Femur (tissue), 1 donor: Measurements from ENCODE around the gene VGLL2.

Source experiments
- DNase-seq: peaks from one replicate; pipeline ENCODE4 v3.0.0-alpha.2; 2017

The VGLL2 gene

DNA sequence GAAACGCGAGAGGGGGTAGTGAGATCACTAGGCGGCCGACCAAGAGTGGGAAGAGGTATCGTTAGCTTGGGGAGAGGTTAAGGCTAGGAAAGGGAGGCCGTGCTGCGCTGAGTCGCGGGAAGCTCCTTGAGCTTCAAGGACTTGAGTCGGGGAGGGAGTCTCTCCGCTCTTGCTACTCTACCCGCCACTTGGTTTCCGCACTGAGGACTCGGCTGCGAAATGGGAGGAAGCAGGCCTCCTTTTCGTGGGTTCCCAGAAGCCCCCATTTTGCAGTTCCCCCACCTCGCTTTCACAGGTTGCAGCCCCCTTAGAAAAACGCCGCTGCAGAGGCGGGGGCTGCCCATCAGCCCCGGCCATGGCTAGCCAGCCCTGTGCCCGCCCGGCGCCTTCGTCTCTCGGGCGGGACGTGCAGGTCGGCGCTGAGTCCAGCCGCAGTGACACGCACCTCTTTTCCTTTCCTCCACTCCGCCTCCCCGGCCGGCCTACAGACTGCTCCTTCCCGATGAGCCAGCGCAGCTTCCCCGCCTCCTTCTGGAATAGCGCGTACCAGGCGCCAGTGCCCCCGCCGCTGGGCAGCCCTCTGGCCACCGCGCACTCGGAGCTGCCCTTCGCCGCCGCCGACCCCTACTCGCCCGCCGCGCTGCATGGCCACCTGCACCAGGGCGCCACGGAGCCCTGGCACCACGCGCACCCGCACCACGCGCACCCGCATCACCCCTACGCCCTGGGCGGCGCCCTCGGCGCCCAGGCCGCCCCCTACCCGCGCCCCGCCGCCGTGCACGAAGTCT is 4.9 kb downstream of the VGLL2 start:
- DNase-seq, result no peak

DNA sequence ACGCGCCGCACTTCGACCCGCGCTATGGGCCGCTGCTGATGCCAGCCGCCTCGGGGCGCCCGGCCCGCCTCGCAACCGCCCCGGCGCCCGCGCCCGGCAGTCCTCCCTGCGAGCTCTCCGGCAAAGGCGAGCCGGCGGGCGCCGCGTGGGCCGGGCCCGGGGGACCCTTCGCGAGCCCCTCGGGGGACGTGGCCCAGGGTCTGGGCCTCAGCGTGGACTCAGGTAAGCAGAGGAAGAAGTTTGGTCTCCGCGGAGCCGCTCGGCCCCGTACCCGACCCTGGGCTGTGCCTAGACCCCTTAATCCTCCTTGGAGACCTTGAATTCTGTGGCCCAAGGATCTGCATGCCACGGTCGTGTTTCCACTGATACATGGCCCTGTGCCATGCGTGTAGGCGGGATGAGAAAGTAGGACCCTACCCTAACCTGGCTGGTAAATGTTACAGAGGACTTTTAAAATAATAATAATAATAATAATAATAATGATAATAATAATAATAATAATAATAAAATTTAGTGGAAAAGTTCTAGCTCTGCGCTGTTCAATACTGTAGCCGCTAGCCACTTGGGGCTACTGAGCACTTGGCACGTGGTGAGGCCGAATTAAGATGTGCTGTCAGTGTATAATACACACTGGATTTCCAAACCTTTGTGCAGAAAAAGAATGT is 5.6 kb downstream of the VGLL2 start:
- no peak for DNase-seq

DNA sequence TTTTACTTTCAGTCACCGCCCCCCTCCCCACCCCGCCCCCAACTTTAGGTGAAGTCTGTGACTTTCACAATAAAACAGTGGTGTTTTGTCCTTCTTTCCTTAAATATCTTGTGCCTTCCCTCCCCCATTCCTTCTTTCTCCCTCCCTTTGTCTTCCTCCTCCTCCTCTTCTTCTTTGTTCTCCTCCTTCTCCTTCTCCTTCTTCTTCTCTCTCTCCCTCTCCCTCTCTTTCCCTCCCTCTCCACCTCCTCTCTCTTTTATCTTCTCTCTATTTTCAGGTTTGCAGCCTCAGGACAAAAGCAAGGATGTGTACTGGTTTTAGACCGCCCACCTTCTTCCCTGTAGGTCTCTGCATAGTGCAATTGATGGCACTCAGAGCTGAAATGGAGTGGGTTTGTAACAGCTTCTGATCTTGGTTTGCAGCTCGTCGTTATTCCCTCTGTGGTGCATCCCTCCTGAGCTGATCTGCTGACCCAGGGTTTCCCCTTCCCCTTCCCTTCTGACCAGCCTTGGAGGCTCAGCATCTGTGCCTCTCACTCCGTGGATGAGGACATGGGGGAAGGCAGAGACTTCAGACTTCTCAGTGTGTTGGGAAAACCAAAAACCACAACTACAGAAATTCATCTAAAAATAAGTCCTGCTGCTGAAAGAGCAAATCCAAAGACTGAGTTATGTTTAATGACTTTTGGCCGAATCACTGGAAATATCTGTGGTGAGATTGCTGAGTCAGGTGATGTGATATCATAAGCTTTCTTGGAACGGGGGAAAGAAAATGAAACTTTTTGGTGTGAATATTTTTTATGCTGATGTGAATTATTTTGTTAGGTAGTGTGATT is 6.9 kb downstream of the VGLL2 start:
- DNase-seq, result no peak

DNA sequence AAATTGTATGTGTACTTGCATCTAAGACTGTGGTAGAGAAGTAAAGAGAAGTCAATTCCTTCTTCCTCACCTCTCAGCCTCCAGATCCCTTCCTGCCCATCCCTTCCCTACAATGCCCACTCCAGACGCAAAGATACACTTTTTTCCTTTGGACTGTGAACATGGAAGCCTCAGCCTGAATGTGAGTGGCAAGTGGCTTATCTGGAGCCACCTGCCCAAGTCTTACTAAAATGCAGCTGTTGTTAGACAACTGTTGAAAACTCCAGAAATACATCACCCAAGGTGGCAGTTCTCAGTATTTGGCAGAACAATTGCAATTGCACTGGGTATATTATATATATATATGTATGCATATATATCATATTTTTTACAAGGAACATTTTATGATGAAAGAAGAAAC is 7.5 kb downstream of the VGLL2 start:
- DNase-seq, result no peak

DNA sequence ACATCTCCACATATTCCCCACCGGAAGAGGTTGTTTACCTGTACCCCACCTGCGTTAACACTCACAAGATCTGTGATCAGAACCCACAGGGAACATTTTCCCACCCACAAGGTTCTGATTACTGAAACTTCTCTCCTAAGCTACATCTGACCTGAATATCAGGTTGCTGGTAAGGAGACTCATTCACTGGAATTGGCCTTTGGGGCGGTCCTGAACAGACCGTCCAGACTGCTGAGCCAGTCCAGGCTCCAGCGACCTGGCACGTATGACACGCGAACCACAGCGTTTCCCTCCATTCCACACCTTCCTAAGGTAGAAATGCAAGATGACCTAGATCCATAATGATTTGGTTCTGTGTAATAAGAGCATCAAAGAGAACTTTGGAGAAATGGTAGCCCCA is 9.8 kb downstream of the VGLL2 start:
- DNase-seq, result no peak

DNA sequence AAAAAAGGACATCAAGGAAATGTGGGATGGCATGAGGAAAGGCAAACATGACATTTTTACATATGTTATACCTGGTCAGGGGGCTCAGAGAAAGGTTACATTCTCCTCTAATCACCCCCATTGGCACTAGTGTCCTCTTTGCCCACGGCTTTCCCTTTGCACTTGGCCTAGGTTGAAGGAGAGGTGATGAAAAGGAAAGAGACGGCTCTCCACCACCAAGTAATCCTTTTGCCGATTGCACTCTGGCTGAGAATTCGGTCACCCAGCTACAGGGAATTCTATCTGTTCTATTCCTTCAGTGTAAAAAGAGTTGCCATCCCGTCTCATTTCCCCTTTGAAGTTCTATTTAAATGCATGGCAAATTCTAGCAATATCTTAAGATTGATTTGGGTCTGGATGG is 10.4 kb downstream of the VGLL2 start:
- no peak for DNase-seq

DNA sequence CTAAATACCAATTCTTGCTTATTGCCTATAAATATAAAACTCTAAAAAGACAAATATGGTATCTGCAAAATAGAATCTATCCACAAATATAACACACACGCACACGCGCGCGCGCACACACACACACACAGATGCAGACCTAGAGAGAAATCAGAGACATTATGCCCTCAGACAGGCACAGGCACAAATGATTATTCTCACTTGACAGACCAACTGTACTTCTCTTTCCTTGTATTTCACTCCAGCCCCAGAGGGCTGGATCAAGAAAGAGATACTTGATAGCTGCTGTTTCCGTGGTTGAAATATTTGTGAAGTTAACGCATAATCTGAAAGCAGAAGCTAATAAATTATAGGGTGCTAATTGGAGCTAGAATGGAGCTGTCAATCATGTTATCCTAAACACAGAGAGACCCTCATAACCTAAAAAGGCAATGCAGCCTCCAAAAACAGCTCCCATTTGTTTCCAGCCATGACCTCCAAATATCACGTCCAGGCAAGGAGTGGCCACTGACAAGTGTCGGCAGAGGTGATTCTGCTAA is 11.5 kb downstream of the VGLL2 start:
- no peak for DNase-seq

- no peak for DNase-seq
Measured at GRCh38 chr6:117280922-117281321, 15.6 kb downstream of the VGLL2 start.

GRCh38 chr6:117288083-117288715 is 22.8 kb downstream of the VGLL2 start:
- DNase-seq, result no peak

- no peak for DNase-seq
Measured at GRCh38 chr6:117290173-117290846, 25.0 kb downstream of the VGLL2 start.

GRCh38 chr6:117298941-117299340 is 33.6 kb downstream of the VGLL2 start:
- no peak for DNase-seq

- no peak for DNase-seq
Measured at GRCh38 chr6:117303323-117303722, 38.0 kb downstream of the VGLL2 start.

GRCh38 chr6:117304446-117304845 is 39.1 kb downstream of the VGLL2 start:
- DNase-seq, result no peak

- DNase-seq, result no peak
Measured at GRCh38 chr6:117306227-117306790, 41.0 kb downstream of the VGLL2 start.

DNA sequence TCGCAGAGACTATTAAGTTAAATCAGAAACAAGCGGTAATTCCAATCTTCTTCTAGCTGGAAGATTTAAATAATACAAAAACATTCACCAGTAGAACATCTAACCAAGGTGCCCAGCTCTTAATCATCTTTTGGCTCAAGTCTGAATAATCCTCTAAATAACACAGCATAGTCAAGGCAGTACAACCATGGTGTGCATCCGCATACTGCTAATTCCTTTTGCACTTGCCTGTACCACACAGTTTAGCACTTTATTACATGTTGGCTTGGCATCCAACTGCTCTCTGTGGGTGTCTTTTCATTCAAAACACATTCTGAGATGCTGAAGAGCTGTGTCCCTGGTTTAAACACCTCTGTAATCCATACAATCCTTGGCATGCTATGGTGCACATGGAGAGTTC is 42.3 kb downstream of the VGLL2 start:
- DNase-seq, result no peak

DNA sequence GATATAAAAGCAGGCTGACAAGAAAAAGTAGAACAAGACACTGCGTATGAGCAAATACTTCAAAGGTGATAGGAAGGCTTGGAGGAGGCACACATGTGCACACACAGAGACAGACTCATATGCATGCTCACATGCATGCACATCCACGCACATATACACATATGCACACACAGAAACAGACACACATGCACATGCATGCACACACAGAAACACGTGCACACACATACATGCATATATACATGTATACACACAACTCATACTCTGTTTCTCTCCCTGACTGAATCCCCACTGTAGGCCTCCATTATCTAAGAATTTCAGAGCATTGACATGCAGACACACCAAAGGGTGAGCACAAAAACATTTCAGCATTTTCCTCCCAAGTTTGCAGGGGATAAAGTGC is 43.7 kb downstream of the VGLL2 start:
- no peak for DNase-seq

DNA sequence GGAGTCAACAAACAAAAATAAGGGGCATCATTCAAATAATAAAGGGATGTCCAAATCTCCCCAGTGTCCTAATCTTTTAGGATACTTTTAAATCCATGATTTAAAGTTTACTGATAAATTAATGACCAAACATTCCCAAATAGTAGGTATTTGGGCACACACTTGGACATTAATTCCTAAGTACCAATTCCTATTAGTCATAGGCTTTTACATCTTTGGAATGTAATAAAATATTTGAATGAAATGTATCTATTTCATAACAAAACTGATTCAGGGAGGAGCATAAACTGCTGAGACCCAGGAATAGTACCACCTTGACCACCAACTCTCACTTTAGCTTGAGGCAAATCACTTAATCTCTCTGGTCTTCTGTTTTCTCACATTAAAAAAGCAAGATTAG is 44.3 kb downstream of the VGLL2 start:
- DNase-seq, result no peak

GRCh38 chr6:117311310-117311709 is 46.0 kb downstream of the VGLL2 start:
- no peak for DNase-seq

DNA sequence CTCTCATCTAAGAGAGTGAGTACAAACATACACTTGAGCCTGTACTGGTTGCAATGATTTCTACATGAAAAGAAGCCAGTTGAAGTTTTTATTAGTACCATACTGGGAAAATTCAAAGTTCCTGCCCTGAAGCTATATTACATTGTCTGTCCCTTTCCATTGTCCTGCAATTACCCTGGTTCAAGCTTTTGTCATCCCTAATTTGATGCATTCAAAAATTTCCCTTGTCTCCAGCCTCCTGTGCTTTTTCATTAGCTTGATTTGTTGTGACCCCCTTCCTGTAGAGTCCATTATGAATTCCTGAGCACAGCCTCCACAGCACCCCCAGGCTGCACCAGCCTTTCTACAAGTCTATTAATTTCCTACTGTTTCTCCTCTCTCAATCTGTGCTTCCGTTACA is 46.4 kb downstream of the VGLL2 start:
- DNase-seq, result no peak

DNA sequence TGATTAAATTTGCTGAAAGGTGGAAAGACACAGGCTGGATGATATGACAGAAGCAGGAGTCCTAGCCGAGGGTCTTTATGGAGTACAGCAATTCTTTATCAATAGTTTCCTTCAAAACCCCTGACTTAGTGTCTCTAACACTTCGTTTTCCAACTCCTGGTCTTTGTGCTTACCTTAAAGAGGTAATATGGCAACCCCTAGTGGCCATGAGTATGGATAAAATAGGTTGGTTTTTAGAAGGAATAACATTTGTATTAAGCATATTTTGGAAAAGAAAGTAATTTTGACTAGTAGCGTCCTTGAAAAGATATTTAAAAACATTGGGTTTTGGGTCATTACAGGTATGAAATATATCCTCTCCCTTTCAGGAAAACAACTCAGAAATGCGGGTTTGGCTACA is 51.9 kb downstream of the VGLL2 start:
- DNase-seq, result no peak
